GM19351 (cell line): ENCODE data around the gene CD34.
"Not testable (repeated sequence)": the region's sequence is repeated elsewhere in the genome, so short reads cannot be mapped to it uniquely, and the experiment has no call there.

ENCODE experiments used
- ATAC-seq: cut with Tn5 transposase; IDR thresholded peaks from one replicate; pipeline ENCODE4 v1.9.1; 2021; ENCODE audit warnings: mild to moderate bottlenecking, moderate library complexity; ENCODE audit not compliant: unreplicated experiment

The CD34 gene

GRCh38 chr1:207933205-207933800 lies 22.4 kb upstream of the CD34 start:
- no peak for ATAC-seq

- no peak for ATAC-seq
Observed at GRCh38 chr1:207926984-207927383, 16.1 kb upstream of the CD34 start.

GRCh38 chr1:207925969-207926368 lies 15.0 kb upstream of the CD34 start:
- ATAC-seq = not testable (repeated sequence)

- no peak for ATAC-seq
Observed at GRCh38 chr1:207925210-207925609, 14.3 kb upstream of the CD34 start.

GRCh38 chr1:207923561-207923960 lies 12.6 kb upstream of the CD34 start:
- no peak for ATAC-seq

GRCh38 chr1:207923121-207923520 lies 12.2 kb upstream of the CD34 start:
- ATAC-seq = no peak

- no peak for ATAC-seq
Observed at GRCh38 chr1:207922554-207922953, 11.6 kb upstream of the CD34 start.

GRCh38 chr1:207921321-207921720 lies 10.4 kb upstream of the CD34 start:
- ATAC-seq = no peak

GRCh38 chr1:207920444-207921021 lies 9.6 kb upstream of the CD34 start:
- ATAC-seq = no peak

- ATAC-seq = no peak
Observed at GRCh38 chr1:207919523-207920170, 8.7 kb upstream of the CD34 start.

- ATAC-seq = no peak
Observed at GRCh38 chr1:207918581-207918980, 7.7 kb upstream of the CD34 start.

GRCh38 chr1:207918011-207918410 lies 7.1 kb upstream of the CD34 start:
- ATAC-seq = no peak

GRCh38 chr1:207917080-207917479 lies 6.2 kb upstream of the CD34 start:
- no peak for ATAC-seq

GRCh38 chr1:207913951-207914350 lies 3.0 kb upstream of the CD34 start:
- ATAC-seq = no peak

- ATAC-seq = no peak
Observed at GRCh38 chr1:207911856-207912760, 1.2 kb upstream of the CD34 start.

GRCh38 chr1:207909687-207910086 lies 1.2 kb downstream of the CD34 start:
- no peak for ATAC-seq

- no peak for ATAC-seq
Observed at GRCh38 chr1:207908107-207908734, 2.7 kb downstream of the CD34 start.

GRCh38 chr1:207904391-207904790 lies 6.5 kb downstream of the CD34 start:
- no peak for ATAC-seq

GRCh38 chr1:207903767-207904166 lies 7.2 kb downstream of the CD34 start:
- no peak for ATAC-seq

- no peak for ATAC-seq
Observed at GRCh38 chr1:207903053-207903452, 7.9 kb downstream of the CD34 start.

GRCh38 chr1:207902566-207902965 lies 8.4 kb downstream of the CD34 start:
- no peak for ATAC-seq
